NCI-H1105 treated with DMSO at 0.1 percent for 48 hours (cell line): ENCODE measurements around the gene C12orf54.
"Not testable (repeated sequence)": the region's sequence is repeated elsewhere in the genome, so short reads cannot be mapped to it uniquely, and the experiment has no call there.

Experiments used
- DNase-seq: peaks from one replicate; lab custom pipeline; 2025; lab: John Stamatoyannopoulos, UW

The C12orf54 gene

DNA sequence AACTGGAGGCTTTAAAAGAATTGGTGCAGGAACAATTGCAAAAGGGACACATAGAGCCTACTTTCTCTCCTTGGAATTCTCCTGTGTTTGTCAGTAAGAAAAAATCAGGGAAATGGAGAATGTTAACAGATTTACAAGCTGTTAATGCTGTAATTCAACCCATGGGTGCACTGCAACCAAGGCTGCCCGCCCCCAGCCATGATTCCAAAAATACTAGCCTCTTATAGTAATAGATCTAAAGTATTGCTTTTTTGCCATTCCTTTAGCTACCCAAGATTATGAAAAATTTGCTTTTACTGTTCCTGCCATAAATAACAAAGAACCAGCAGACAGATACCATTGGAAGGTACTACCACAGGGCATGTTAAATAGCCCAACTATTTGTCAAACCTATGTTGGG lies 27.8 kb downstream of the C12orf54 start:
- no peak for DNase-seq

DNA sequence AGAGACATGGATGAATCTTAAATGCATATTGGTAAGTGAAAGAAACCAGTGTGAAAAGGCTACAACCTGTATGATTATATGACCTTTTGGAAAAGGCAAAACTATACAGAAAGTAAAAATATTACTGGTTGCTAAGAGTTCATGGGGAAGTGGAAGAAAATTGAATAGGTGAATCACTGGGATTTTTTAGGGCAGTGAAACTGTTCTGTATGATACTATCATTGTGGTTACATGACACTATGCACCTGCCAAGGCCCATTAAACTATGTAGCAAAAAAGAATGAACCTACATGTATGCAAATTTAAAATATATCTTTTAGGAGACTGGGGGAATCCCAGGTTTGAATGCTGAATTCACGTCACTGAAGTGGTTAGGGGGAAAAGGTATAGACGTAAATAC lies 30.6 kb downstream of the C12orf54 start:
- DNase-seq, result no peak

DNA sequence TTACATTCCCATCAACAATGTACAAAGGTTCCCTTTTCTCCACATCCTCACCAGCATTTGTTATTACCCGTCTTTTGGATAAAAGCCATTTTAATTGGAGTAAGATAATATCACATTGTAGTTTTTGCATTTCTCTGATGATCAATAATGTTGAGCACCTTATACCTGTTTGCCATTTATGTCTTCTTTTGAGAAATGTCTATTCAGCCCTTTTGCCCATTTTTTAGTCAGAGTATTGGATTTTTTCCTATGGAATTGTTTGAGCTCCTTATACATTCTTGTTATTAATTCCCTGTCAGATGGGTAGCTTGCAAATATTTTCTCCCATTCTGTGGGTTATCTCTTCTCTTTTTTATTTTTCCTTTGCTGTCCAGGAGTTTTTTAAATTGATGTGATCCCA lies 32.4 kb downstream of the C12orf54 start:
- DNase-seq, result no peak

DNA sequence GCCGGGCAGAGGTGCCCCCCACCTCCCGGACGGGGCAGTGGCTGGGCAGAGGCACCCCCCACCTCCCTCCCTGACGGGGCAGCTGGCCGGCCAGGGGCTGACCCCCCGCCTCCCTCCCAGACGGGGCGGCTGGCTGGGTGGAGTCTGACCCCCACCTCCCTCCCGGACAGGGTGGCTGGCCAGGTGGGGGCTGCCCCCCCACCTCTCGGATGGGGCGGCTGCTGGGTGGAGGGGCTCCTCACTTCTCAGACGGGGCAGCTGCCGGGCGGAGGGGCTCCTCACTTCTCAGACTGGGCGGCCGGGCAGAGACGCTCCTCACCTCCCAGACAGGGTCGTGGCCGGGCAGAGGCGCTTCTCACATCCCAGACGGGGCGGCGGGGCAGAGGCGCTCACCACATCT lies 38.1 kb downstream of the C12orf54 start:
- DNase-seq, result not testable (repeated sequence)

DNA sequence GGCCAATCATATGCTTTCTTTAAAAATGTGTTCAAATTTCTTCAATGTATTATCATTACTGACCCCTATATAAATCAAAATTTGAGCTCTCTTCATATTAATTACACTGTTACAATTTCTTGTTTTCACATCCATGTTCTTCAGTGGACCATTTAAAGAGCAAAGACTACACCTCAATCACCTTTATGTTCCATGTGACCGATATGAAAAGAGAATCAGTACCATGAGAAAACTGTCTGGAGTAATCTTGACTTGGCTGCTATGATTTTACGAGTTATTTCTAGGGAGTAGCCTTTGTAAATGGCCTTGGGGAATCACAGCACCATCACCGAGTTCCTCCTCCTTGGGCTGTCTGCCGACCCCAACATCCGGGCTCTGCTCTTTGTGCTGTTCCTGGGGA lies 43.0 kb downstream of the C12orf54 start, which contains the start of gene OR8S1:
TSS of gene OR8S1 (plus strand) at position 301 of the 400 bp plus-strand sequence. CDS start at position 301, 0 bp downstream.
- no peak for DNase-seq

DNA sequence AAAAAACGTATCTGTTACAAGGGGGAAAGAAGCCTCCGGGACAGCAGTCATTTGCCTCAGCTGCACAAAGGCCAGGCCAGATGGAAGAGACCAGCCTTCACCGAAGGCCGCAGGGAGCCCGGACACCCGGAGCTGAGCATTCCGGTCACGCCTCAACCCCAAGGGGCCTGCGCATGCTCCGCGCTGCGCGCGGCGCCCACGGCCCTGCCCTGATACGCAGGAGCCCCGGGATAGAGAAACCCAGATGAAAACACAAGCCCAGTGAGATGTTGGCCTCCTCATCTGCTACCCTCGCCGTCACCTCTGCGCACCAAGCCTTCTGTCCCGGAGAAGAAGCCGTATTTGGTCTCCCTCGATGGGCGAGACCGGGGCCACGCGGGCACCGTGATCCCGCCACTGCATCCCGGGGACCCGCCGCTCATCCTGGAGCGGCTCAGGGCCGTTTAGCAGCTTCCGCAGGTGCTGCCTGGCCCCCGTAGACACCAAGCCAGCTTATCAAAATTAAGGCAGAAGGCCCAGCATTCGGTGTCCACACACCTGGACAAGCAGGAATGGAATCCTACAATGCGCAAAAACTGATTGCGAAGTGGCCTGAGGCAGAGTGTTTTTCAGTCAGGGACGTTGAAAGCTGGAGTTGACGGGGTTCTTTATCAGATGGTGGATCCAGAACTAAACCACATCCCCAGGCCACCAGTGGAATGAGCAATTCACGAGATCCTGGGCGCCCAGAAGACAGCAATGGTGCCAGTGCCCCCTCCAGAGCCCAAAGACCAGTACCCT lies 45.8 kb downstream of the C12orf54 start:
- no peak for DNase-seq

DNA sequence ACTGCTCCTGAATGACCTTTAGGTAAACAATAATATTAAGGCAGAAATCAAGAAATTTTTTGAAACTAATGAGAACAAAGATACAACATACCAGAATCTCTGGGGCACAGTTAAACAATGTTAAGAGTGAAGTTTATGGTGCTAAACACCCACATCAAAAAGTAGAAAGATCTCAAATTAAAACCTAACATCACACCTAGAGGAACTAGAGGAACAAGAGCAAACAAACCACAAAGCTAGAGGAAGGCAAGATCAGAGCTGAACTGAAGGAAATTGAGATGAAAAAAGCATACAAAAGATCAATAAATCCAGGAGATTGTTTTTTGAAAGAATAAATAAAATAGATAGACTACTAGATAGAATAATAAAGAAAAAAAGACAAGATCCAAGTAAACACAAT lies 50.3 kb downstream of the C12orf54 start:
- DNase-seq, result no peak

DNA sequence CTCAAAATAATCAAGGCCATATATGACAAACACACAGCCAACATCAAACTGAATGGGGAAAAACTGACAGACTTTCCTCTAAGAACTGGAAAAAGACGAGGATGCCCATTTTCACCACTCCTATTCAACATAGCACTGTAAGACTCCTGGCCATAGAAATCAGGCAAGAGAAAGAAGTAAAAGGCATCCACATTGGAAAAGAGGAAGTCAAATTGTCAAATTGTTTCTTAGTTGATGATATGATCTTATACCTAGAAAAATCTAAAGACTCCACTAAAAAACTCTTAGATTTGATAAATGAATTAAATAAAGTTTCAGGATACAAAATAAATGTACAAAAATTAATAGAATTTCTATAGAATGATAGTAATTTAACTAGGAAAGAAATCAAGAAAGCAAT lies 54.3 kb downstream of the C12orf54 start:
- no peak for DNase-seq

DNA sequence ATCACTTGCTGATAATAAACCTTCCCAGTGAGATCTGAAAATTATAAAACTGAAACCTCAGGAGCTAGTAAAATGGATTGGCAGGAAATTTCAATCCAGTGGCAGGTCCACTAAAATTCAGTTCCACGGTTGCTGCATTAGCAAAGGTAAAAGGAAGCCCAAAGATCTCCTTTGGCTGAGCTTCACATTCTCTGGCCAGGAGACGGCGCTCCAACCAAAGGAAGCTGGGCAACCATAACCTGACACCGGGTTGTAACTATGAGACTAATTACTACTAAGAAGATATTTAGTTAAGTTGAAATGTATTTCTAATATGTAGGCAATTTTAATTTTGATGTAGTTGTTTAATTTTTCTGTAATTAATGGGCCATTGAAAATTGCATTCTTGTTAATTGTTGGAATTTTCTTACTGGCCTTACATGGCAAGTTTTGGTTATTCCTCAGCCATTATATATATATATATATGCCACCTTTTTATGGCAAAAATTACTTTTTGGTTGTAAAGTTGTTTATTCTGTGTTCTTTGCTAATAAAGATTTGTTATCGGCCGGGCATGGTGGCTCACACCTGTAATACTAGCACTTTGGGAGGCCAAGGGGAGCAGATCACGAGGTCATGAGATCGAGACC lies 60.1 kb downstream of the C12orf54 start:
- peak; percentile 41 for DNase-seq

DNA sequence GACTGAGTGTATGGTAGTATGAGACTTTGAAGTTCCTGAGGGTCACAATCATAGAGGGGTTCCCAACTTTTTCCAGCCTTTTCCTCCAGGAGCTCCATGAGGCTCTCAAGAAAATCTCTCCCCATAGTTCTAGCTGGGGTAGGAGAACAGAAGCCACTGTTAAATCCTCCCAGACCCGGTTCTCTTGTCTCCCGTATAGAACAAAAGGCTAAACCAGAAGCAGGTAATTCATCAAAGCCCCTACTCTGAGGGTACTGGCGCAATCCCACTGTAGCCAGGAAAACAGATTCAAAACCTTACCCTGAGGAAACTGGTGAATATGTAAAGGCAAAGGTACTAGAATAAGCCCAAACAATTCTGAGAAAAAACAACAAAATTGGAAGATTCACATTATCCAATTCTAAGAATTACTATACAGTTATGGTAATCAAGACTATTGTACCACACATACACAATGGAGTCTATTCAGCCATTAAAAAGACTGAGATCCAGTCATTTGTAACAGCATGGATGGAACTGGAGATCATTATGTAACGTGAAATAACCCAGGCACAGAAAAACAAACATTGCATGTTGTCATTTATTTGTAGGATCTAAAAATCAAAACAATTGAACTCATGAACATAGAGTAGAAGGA lies 63.7 kb downstream of the C12orf54 start:
- no peak for DNase-seq
